HT1080 (cell line): Measurements from ENCODE around the gene TNFSF13B. TPM values are rescaled to one million over a fixed set of nuclear protein-coding genes. Genes with fewer than 3 reads are reported as not detected.
"Not testable (repeated sequence)": the region's sequence is repeated elsewhere in the genome, so short reads cannot be mapped to it uniquely, and the experiment has no call there.

ENCODE experiments used
- DNase-seq: peaks from one replicate; pipeline ENCODE4 v3.0.0-alpha.2; 2015; ENCODE audit warnings: low read depth
- total RNA-seq: library from RNA; depleted of rRNA; stranded (reverse); fragments of >200 nt; shearing (Covaris generic); gene quantifications from 2 replicates; pipeline ENCODE4 v1.2.3, GENCODE V29; 2014

Gene TNFSF13B
- total RNA-seq, 1 experiment from 2014 or later: 0.39 TPM

- DNase-seq: no peak
Measured at GRCh38 chr13:108278466-108278865, 8.9 kb downstream of the TNFSF13B start.

- no peak for DNase-seq
Measured at GRCh38 chr13:108281901-108282300, 12.4 kb downstream of the TNFSF13B start.

DNA sequence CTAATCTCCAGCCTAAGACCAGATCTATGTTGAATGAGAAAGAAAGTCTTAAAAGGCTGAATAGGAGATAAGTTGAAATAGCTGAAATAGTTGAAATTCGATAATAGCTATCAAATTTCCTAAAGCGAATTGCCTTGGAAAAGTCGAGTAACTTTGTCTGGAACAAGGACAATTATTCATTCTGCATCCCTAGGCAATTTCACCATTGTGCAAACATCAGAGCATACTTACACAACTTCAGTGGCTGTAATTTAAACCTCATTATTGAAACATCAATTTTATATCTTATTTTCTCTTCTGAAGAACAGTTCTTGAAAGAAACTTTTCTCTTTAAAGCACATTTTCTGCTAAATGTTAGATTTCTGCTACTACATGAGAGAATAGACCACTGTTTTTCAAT is 13.6 kb downstream of the TNFSF13B start:
- DNase-seq: no peak

- DNase-seq: no peak
Measured at GRCh38 chr13:108288741-108289140, 19.2 kb downstream of the TNFSF13B start.

DNA sequence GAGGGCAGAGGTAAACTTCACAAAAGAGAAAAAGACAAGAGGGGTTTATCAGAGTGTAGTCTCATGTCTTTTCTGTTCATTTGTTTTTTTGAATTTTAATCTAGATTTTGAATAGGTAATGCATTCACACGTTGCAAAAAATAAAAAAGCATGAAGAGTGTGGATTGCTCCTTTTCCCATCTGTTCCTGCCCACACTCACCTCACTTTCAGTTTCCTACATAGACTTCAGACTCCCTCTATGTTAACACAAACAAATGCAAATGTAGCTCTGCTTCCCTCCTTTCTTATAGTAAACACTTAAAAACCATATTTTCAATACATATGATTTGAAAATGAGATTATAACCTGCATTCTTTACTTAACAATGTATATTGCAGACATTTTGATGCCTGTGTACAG is 20.3 kb downstream of the TNFSF13B start:
- DNase-seq: no peak

DNA sequence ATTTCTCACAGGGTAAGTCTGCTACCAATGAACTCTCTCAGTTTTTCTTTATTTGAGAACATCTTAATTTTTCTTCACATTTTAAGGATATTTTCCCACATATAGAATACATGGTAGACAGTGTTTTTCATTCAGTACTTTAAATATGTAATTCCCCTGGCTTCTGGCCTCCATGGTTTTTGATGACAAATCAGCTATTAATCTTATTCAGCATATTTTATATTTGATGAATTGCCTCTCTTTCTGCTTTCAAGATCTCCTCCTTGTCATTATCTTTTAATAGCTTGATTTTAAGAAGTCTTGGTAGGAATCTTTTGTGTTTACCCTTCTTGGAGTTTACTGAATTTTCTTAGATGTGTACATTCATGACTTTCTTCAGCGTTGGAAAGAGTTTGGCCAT is 27.6 kb downstream of the TNFSF13B start:
- no peak for DNase-seq

DNA sequence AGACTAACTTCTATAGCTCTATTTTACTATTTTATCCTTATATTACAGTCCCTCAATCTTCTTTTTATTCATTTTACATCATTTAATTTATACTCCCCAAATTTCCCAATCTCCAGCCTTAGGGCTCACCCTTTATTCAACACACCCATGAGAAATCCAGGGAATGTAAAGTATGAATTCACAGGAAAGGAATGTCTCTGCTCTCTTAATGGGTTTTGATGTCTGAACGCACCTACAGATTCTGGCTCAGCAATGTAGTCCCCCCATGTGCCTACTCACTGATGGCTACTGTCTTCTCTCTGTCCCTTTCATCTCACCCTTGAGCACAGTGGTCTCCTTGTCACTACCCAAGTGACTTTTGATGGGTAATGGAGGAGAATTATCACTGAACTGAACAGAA is 32.8 kb downstream of the TNFSF13B start:
- DNase-seq: peak; percentile 29

GRCh38 chr13:108304170-108305016 is 34.9 kb downstream of the TNFSF13B start:
- DNase-seq: no peak

GRCh38 chr13:108305655-108306054 is 36.1 kb downstream of the TNFSF13B start:
- no peak for DNase-seq

DNA sequence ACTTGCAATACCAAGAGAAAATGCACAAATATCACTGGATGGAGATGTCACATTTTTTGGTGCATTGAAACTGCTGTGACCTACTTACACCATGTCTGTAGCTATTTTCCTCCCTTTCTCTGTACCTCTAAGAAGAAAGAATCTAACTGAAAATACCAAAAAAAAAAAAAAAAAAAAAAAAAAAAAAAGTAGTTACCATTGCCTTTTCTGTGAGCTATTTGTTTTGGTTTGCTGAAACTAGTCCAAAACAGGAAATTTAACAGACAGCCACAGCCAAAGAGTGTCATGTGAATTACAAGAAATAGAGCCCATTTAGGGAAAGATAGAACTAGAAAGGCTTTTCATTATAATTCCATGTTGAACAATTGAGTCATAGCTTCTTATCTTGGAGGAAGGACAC is 37.3 kb downstream of the TNFSF13B start:
- no peak for DNase-seq

- not testable (repeated sequence) for DNase-seq
Measured at GRCh38 chr13:108311596-108311995, 42.1 kb downstream of the TNFSF13B start.

- no peak for DNase-seq
Measured at GRCh38 chr13:108313382-108313781, 43.9 kb downstream of the TNFSF13B start.

DNA sequence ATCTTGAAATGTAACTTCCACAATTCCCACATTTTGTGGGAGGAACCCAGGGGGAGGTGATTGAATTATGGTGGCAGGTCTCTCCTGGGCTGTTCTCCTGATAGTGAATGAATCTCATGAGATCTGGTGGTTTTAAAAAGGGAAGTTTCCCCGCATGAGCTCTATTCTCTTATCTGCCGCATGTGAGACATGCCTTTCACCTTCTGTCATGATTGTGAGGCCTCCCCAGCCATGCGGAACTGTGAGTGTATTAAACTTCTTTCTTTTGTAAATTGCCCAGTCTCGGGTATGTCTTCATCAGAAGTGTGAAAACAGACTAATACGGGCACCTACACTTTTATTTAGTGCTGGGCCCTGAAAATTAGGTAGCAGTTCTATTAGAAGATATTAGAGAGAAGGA is 45.8 kb downstream of the TNFSF13B start:
- no peak for DNase-seq

GRCh38 chr13:108315991-108316390 is 46.5 kb downstream of the TNFSF13B start:
- DNase-seq: no peak

DNA sequence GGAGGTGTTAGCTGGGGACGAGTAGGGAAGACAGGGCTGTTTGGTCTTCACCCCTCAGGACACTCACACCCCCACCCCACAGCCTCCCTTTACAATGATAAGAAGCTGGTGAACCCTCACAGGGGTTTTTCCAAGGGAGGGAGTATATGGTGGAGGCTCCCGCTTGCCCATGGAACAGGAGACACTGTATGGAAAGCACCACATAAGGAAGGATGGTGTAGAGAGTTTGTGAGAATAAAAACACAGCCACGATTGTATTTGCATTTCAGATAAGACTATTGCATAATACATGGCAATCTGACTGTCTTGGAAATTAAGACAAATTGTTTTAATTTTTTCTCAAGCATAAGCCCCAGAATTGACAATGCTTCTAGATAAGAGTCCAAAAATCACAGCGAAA is 46.9 kb downstream of the TNFSF13B start:
- DNase-seq: no peak

DNA sequence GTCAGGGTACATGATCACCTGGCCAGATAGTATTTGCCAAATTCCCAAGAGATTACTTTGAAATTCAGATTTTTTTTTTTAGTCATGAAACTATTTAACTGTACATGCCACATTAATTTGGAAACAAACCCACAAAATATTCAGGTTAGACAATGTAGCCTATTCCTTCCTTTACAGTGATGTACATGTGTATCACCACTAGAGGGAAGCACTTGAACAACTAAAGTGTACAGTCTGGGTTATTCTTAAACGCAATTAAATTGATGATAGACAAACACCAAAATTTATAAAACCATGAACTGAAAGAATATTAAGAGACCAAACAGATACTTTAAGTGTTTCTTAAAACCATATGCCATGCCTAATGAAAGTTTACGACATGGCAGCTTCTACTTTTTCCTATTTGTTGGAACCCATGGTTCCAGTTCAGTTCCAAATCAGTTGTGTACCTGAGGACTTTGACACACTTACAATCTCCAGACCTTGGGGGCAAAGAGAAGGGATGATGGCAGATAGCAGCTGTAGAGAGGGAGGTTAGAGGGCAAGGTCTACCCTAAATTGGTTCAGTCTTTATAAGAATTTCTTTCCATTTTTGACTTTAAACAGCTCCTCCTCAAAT is 52.8 kb downstream of the TNFSF13B start:
- no peak for DNase-seq

DNA sequence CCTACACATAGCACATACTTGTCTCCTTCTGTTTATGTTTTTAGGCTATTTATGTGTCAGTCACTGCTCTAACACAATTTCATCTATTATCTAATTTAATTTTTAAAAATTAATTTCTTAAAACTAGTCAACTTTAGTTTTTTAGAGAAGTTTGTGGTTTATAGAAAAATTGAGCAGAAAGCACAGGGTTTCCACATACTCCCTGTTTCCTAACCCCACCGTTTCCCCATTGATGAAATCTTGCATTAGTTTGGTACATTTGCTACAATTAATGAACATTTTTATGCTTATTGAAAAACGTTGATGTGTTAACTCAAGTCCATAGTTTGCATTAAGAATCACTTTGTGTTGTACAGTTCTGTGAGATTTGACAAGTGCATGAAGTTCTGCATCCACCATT is 53.5 kb downstream of the TNFSF13B start:
- DNase-seq: no peak

DNA sequence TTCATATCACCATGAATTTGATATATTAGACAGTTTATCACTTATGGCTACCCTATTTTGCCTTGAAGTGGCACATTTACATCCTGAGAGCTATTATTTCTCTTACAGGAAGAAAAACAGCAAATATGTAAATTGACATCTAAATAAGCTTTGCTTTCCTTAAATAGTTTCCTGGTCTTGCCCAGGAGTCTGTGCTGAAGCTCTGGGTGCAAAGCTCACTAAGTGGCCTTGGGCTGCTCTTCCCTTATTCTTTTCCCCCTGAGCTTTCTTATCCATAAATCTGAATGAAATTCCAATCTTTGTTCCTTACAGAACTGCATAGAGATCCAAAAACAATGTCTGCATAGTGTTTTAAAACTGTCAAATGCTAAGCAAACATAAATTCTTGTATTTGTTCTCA is 56.3 kb downstream of the TNFSF13B start:
- DNase-seq: no peak

DNA sequence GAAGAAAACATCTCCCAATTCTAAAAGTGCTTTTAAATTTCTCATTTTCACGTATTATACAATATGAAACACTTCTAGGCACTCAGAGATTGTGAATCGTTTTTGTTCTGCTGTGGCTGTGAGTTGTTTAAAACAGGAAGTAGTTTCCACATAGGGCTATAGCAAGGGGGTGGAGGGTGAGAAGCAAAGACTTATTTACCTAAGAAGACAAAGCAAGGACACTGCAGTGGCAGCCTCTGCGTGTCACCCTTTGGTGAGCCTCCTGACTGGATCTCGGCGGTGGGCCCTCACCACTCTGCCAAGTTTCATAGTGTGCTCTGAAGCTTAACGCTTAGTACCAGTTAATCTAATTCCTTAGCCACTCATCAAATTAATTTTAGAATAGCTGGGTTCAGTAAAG is 56.8 kb downstream of the TNFSF13B start:
- no peak for DNase-seq

DNA sequence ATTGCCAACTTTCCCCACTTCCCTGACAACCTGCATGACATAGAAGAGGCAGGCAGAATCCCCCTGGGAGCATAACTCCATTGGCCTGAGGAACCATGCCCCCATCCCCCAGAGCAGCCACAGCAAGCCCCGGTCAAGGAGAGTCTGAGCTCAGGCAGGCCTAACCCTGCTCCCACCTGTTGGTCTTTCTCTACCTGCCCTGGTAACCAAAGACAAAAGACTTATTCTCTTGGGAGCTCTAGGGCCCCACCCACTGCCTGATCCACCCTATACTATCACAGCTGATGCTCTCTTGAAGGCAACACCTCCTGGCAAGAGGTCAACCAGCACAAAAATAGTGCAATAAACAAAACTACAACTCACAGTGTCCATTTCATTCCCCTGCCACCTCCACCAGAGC is 59.3 kb downstream of the TNFSF13B start:
- no peak for DNase-seq

DNA sequence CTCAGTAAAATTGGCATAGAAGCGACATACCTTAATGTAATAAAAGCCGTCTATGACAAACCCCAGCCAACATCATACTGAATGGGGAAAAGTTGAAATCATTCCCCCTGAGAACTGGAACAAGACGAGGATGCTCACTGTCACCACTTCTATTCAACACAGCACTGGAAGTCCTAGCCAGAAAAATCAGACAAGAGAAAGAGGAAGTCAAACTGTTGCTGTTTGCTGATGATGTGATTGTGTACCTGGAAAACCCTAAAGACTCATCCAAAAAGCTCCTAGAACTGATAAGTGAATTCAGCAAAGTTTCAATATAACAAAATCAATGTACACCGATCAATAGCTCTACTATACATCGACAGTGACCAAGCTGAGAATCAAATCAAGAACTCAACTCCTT is 63.3 kb downstream of the TNFSF13B start:
- DNase-seq: no peak

- DNase-seq: peak; percentile 22
Measured at GRCh38 chr13:108342369-108343289, 73.1 kb downstream of the TNFSF13B start.
